Amniotic epithelial cell (primary cell): Measurements from ENCODE around the gene AMOTL1.

ENCODE experiments used
- DNase-seq: peaks from one replicate; pipeline ENCODE4 v3.0.0-alpha.2; 2010; ENCODE audit warnings: low read depth

Gene AMOTL1

GRCh38 chr11:94854770-94855633 is 86.8 kb downstream of the AMOTL1 start:
- no peak for DNase-seq

GRCh38 chr11:94855666-94856065 is 87.5 kb downstream of the AMOTL1 start:
- DNase-seq = no peak

GRCh38 chr11:94856443-94856842 is 88.3 kb downstream of the AMOTL1 start:
- DNase-seq = peak; percentile 23

GRCh38 chr11:94857337-94857736 is 89.2 kb downstream of the AMOTL1 start:
- no peak for DNase-seq

GRCh38 chr11:94858012-94858705 is 90.0 kb downstream of the AMOTL1 start:
- DNase-seq = no peak

GRCh38 chr11:94860333-94860732 is 92.2 kb downstream of the AMOTL1 start:
- DNase-seq = no peak

- no peak for DNase-seq
Observed at GRCh38 chr11:94861306-94861845, 93.2 kb downstream of the AMOTL1 start.

- DNase-seq = peak; percentile 91
Observed at GRCh38 chr11:94862926-94863880, 95.0 kb downstream of the AMOTL1 start.

- DNase-seq = no peak
Observed at GRCh38 chr11:94864506-94865045, 96.4 kb downstream of the AMOTL1 start.

- DNase-seq = no peak
Observed at GRCh38 chr11:94866231-94866822, 98.2 kb downstream of the AMOTL1 start.

GRCh38 chr11:94866936-94867795 is 99.0 kb downstream of the AMOTL1 start:
- no peak for DNase-seq

GRCh38 chr11:94868468-94868867 is 100.3 kb downstream of the AMOTL1 start:
- no peak for DNase-seq

GRCh38 chr11:94869186-94869585 is 101.0 kb downstream of the AMOTL1 start:
- no peak for DNase-seq

- no peak for DNase-seq
Observed at GRCh38 chr11:94870422-94870821, 102.3 kb downstream of the AMOTL1 start.

- DNase-seq = no peak
Observed at GRCh38 chr11:94871491-94872185, 103.5 kb downstream of the AMOTL1 start.

- DNase-seq = no peak
Observed at GRCh38 chr11:94873916-94874540, 105.9 kb downstream of the AMOTL1 start.

- no peak for DNase-seq
Observed at GRCh38 chr11:94876222-94876621, 108.1 kb downstream of the AMOTL1 start.

- DNase-seq = peak; percentile 94
Observed at GRCh38 chr11:94876645-94877442, 108.7 kb downstream of the AMOTL1 start.
